K562 (cell line): ENCODE measurements around the gene RUNX3. TPM values are rescaled to one million over a fixed set of nuclear protein-coding genes. Genes with fewer than 3 reads are reported as not detected.
A peak's percentile ranks its signal among the peaks of the same experiment; 100 is the strongest.

Experiments used
- ARID3A ChIP-seq: IDR thresholded peaks from 2 replicates; pipeline ENCODE4 v1.6.1; 2012; ENCODE audit warnings: low read depth, low read length, improper control_type of control experiment, borderline replicate concordance
- ATF6 ChIP-seq: sonication (generic); formaldehyde crosslinking; IDR thresholded peaks from 2 replicates; pipeline ENCODE4 v1.4.0; 2020; ENCODE audit warnings: mild to moderate bottlenecking, missing genetic modification reagents
- BACH1 ChIP-seq: fragments of 200-800 bp; sonication (Bioruptor generic); IDR thresholded peaks from 2 replicates; pipeline ENCODE4 v1.6.1; 2016; ENCODE audit warnings: missing genetic modification characterization, missing compliant biosample characterization
- BCOR ChIP-seq: fragments of 450-650 bp; IDR thresholded peaks from 2 replicates; pipeline ENCODE4 v1.6.1; 2016
- CAMTA2 ChIP-seq: fragments of 250-450 bp; sonication (Bioruptor Pico); conservative IDR thresholded peaks from 2 replicates; pipeline ENCODE4 v1.5.1; 2022
- CREM ChIP-seq: IDR thresholded peaks from 2 replicates; pipeline ENCODE4 v1.6.1; 2014; ENCODE audit warnings: antibody characterized with exemption, low read depth
- GTF2F1 ChIP-seq: IDR thresholded peaks from 2 replicates; pipeline ENCODE4 v1.6.1; 2011; ENCODE audit warnings: low read depth, low read length, improper control_type of control experiment
- HDAC3 ChIP-seq: fragments of 450-650 bp; IDR thresholded peaks from 2 replicates; pipeline ENCODE4 v1.6.1; 2018; ENCODE audit warnings: borderline replicate concordance, mild to moderate bottlenecking, moderate library complexity; ENCODE audit not compliant: partially characterized antibody
- HIVEP1 ChIP-seq: fragments of 250-450 bp; sonication (Bioruptor Pico); IDR thresholded peaks from 2 replicates; pipeline ENCODE4 v1.4.0; 2020; ENCODE audit warnings: mild to moderate bottlenecking
- KDM1A ChIP-seq, 2 experiments: fragments of 450-650 bp; IDR thresholded peaks; 2 replicates each; pipeline ENCODE4 v1.6.1; 2016; ENCODE audit warnings: mild to moderate bottlenecking in 2 of 2
- KHSRP ChIP-seq: fragments of 450-650 bp; IDR thresholded peaks from 2 replicates; pipeline ENCODE4 v1.6.1; 2017
- MNT ChIP-seq, 2 experiments: fragments of 450-650 bp; conservative IDR thresholded peaks; 2 replicates each; pipeline ENCODE4 v1.6.1; 2017; ENCODE audit warnings: mild to moderate bottlenecking in 2 of 2, moderate library complexity in 2 of 2
- NEUROD1 ChIP-seq: fragments of 150-350 bp; IDR thresholded peaks from 2 replicates; pipeline ENCODE4 v1.6.1; 2014; ENCODE audit warnings: borderline replicate concordance, low read length, low read depth; ENCODE audit not compliant: partially characterized antibody
- PHF20 ChIP-seq: fragments of 450-650 bp; IDR thresholded peaks from 2 replicates; pipeline ENCODE4 v1.6.1; 2018; ENCODE audit not compliant: partially characterized antibody
- RBFOX2 ChIP-seq: fragments of 200-400 bp; formaldehyde crosslinking; IDR thresholded peaks from 2 replicates; pipeline ENCODE4 v1.6.1; 2017; ENCODE audit warnings: low read depth, mild to moderate bottlenecking, low read length, moderate library complexity
- SMAD2 ChIP-seq: fragments of 150-350 bp; IDR thresholded peaks from 2 replicates; pipeline ENCODE4 v1.6.1; 2014; ENCODE audit warnings: low read depth, mild to moderate bottlenecking, low read length
- TCF3 ChIP-seq: sonication (generic); formaldehyde crosslinking; IDR thresholded peaks from 2 replicates; pipeline ENCODE4 v1.4.0; 2020; ENCODE audit warnings: mild to moderate bottlenecking, missing genetic modification reagents
- USF1 ChIP-seq: sonication (generic); formaldehyde crosslinking; IDR thresholded peaks from 2 replicates; pipeline ENCODE4 v1.9.0; 2022; ENCODE audit warnings: mild to moderate bottlenecking, missing genetic modification reagents
- ZFX ChIP-seq: sonication (generic); formaldehyde crosslinking; IDR thresholded peaks from 2 replicates; pipeline ENCODE4 v1.8.0; 2022; ENCODE audit warnings: mild to moderate bottlenecking, missing genetic modification reagents, moderate library complexity
- ZKSCAN1 ChIP-seq: fragments of 150-350 bp; IDR thresholded peaks from 2 replicates; pipeline ENCODE4 v1.6.1; 2016; ENCODE audit warnings: low read depth, low read length
- ZNF174 ChIP-seq: fragments of 250-450 bp; sonication (Bioruptor Pico); IDR thresholded peaks from 2 replicates; pipeline ENCODE4 v1.4.0; 2020; ENCODE audit warnings: mild to moderate bottlenecking
- ZNF212 ChIP-seq: fragments of 450-650 bp; formaldehyde crosslinking; IDR thresholded peaks from 2 replicates; pipeline ENCODE4 v1.4.0; 2020; ENCODE audit warnings: mild to moderate bottlenecking
- ZNF384 ChIP-seq: IDR thresholded peaks from 2 replicates; pipeline ENCODE4 v1.6.1; 2012; ENCODE audit warnings: low read depth, low read length, improper control_type of control experiment
- ZNF551 ChIP-seq: fragments of 250-450 bp; sonication (Bioruptor Pico); IDR thresholded peaks from 2 replicates; pipeline ENCODE4 v1.5.0; 2021; ENCODE audit warnings: mild to moderate bottlenecking, moderate library complexity
- polyA plus RNA-seq, 8 experiments: library from polyadenylated mRNA; depleted of rRNA in 4 of 8; stranded (reverse) in 5 of 8; unstranded in 3 of 8; fragments of >200 nt; fragmentation: Nextera tagmentation in 2 of 8; fragmentation: Illumina TruSeq in 1 of 8; extraction: Ambion mirVana in 2 of 8; extraction: Trizol in 1 of 8; gene quantifications; 2 replicates each; pipeline versions ENCODE4 v1.2.1 to v1.2.3, GENCODE V29; 2011 to 2014; ENCODE audit warnings: inconsistent platforms in 1 of 8, missing spikeins in 1 of 8
- total RNA-seq, 7 experiments: library from RNA; depleted of rRNA in 6 of 7; stranded (reverse); fragments of >200 nt in 6 of 7; fragmentation: Illumina TruSeq in 2 of 7; extraction: Trizol in 2 of 7; gene quantifications; 2 replicates each; pipeline versions ENCODE4 v1.2.1 to v1.2.3, GENCODE V29; 2011 to 2021; ENCODE audit warnings: low replicate concordance in 1 of 7
- TF ChIP-seq, protein P1 (sequence below): fragments of 450-650 bp; formaldehyde crosslinking; IDR thresholded peaks from 2 replicates; pipeline ENCODE4 v1.4.0; 2022; ENCODE audit warnings: mild to moderate bottlenecking, moderate library complexity

Gene RUNX3
- total and polyA plus RNA-seq, 9 of the 15 experiments (the other 6 are each of a cell fraction or from before 2014, with no cell fraction given): 0.01 to 0.64 (median 0.09) TPM

GRCh38 chr1:24966724-24967346 lies 36.8 kb upstream of the RUNX3 start (continued):
- TF ChIP-seq MNT (conservative IDR thresholded peaks at IDR 0.05) (no peak), ATF6 (no peak), NEUROD1 (peak; percentile 47), SMAD2 (no peak), USF1 (CRISPR knock-in tag) (no peak), ZFX (CRISPR knock-in tag) (no peak), CREM (peak; percentile 85), ZNF551 (CRISPR knock-in tag) (no peak), HDAC3 (peak; percentile 40), ZNF174 (CRISPR knock-in tag) (no peak), RBFOX2 (no peak), CAMTA2 (CRISPR knock-in tag) (no peak), BACH1 (tag) (no peak), ZNF212 (CRISPR knock-in tag) (no peak), GTF2F1 (no peak), KHSRP (no peak), TCF3 (CRISPR knock-in tag) (no peak), HIVEP1 (CRISPR knock-in tag) (no peak), ARID3A (no peak), ZKSCAN1 (no peak), BCOR (peak; percentile 96), PHF20 (peak; percentile 30), KDM1A (IDR thresholded peaks at IDR 0.05) (peak in 1 of 2 experiments; percentile 93; a peak in 2 of 4 replicates), ZNF384 (no peak)
- TF ChIP-seq, protein P1, sequence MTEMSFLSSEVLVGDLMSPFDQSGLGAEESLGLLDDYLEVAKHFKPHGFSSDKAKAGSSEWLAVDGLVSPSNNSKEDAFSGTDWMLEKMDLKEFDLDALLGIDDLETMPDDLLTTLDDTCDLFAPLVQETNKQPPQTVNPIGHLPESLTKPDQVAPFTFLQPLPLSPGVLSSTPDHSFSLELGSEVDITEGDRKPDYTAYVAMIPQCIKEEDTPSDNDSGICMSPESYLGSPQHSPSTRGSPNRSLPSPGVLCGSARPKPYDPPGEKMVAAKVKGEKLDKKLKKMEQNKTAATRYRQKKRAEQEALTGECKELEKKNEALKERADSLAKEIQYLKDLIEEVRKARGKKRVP: no peak
